Measurements from ENCODE around the gene CBX8. TPM values are rescaled to one million over a fixed set of nuclear protein-coding genes. Genes with fewer than 3 reads are reported as not detected.

CBX8 gene
- total RNA-seq, 1 experiment from 2014 or later: 8.0 TPM

GRCh38 chr17:79771276-79771675, 25.6 kb downstream of the CBX8 start:
- no peak overlapping the region for H3K4me2 ChIP-seq (ENCODE audit: low read depth, low read length, poor library complexity, severe bottlenecking)
- no peaks in the 10 kb centered on the region for H3K9me2 ChIP-seq (replicated peaks; ENCODE audit: insufficient read depth, low read length)
- no peaks in the 10 kb centered on the region for H3K36me3 ChIP-seq (ENCODE audit: insufficient read depth, low read length)
- H3K4me3 ChIP-seq (ENCODE audit: low read length): no peak overlapping the region
- H3K27me3 ChIP-seq (ENCODE audit: low read length): no peaks in the 10 kb centered on the region
- no peak for DNase-seq
- no peaks in the 10 kb centered on the region for H4K20me1 ChIP-seq (ENCODE audit: insufficient read depth, low read depth, low read length)
- H3K9me3 ChIP-seq (ENCODE audit: low read length): no peaks in the 10 kb centered on the region
- no peak overlapping the region for H3K9ac ChIP-seq (ENCODE audit: low read length)
- no peaks in the 10 kb centered on the region for H3K4me1 ChIP-seq (ENCODE audit: low read length)
- H3K27ac ChIP-seq (ENCODE audit: low read length): no peak overlapping the region
- H3K79me2 ChIP-seq (ENCODE audit: low read length): no peaks in the 10 kb centered on the region
- no peak overlapping the region for H2AFZ ChIP-seq (ENCODE audit: low read length)

DNA sequence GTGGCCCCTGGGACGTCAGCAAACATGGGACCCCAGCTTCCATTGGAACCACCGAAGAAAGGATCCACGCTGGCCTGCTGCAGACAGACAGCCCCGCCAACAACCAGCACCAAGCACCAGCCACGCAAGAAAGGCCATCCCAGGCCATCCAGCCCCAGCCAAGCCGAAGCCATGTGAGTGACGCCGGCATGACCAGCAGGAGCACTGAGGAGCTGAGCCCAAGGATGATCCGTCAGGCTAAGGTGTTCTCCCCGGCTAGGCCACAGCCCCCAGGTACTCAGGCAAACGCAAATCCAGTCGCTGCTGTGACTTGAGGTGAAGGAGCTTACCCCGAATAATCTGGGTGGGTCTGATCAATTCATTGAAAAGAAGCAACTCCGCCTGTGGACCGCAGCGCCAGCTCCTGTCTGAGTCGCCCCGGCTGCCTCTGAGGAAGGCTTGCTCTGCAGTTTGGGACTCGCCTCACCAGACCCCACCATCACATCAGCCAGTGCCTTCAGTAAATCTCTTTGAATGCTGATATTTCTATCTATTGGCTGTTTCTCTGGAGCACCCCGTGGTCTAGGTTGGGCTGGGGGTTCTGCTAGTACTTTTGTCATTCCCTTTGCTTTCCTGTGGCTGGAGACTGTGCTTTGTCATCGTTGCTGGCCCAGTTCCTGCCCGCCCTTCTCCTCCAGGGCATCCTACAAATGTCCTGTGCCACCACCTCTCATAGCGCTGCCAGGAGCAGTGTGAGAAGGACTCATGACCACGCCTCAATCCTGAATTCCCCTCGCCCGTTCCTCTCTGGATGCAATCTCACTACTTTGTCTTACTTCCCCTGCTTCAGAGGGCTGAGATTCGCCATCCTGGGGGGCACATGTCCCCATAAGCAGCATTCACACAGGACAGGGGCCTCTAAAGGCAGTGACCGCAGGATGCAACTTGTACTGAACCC, 27.0 kb downstream of the CBX8 start:
- H3K4me2 ChIP-seq (ENCODE audit: low read depth, low read length, poor library complexity, severe bottlenecking): no peak overlapping the region
- H3K9ac ChIP-seq (ENCODE audit: low read length): no peak overlapping the region
- H3K9me2 ChIP-seq (replicated peaks; ENCODE audit: insufficient read depth, low read length): no peaks in the 10 kb centered on the region
- no peak overlapping the region for H3K27ac ChIP-seq (ENCODE audit: low read length)
- no peaks in the 10 kb centered on the region for H3K36me3 ChIP-seq (ENCODE audit: insufficient read depth, low read length)
- no peaks in the 10 kb centered on the region for H4K20me1 ChIP-seq (ENCODE audit: insufficient read depth, low read depth, low read length)
- H2AFZ ChIP-seq (ENCODE audit: low read length): no peak overlapping the region
- H3K4me1 ChIP-seq (ENCODE audit: low read length): no peaks in the 10 kb centered on the region
- no peaks in the 10 kb centered on the region for H3K79me2 ChIP-seq (ENCODE audit: low read length)
- H3K4me3 ChIP-seq (ENCODE audit: low read length): no peak overlapping the region
- H3K27me3 ChIP-seq (ENCODE audit: low read length): no peaks in the 10 kb centered on the region
- DNase-seq: no peak
- H3K9me3 ChIP-seq (ENCODE audit: low read length): no peaks in the 10 kb centered on the region

GRCh38 chr17:79765708-79766107, 31.2 kb downstream of the CBX8 start:
- DNase-seq: no peak
- H3K36me3 ChIP-seq (ENCODE audit: insufficient read depth, low read length): no peaks in the 10 kb centered on the region
- no peaks in the 10 kb centered on the region for H4K20me1 ChIP-seq (ENCODE audit: insufficient read depth, low read depth, low read length)
- H3K4me3 ChIP-seq (ENCODE audit: low read length): no peak overlapping the region
- H3K9ac ChIP-seq (ENCODE audit: low read length): no peak overlapping the region
- H3K9me3 ChIP-seq (ENCODE audit: low read length): no peaks in the 10 kb centered on the region
- no peak overlapping the region for H3K27ac ChIP-seq (ENCODE audit: low read length)
- H3K9me2 ChIP-seq (replicated peaks; ENCODE audit: insufficient read depth, low read length): no peaks in the 10 kb centered on the region
- no peak overlapping the region for H3K4me2 ChIP-seq (ENCODE audit: low read depth, low read length, poor library complexity, severe bottlenecking)
- no peaks in the 10 kb centered on the region for H3K27me3 ChIP-seq (ENCODE audit: low read length)
- peaks cover 15% of the 10 kb centered on the region for H3K4me1 ChIP-seq (ENCODE audit: low read length)
- H3K79me2 ChIP-seq (ENCODE audit: low read length): no peaks in the 10 kb centered on the region
- no peak overlapping the region for H2AFZ ChIP-seq (ENCODE audit: low read length)

DNA sequence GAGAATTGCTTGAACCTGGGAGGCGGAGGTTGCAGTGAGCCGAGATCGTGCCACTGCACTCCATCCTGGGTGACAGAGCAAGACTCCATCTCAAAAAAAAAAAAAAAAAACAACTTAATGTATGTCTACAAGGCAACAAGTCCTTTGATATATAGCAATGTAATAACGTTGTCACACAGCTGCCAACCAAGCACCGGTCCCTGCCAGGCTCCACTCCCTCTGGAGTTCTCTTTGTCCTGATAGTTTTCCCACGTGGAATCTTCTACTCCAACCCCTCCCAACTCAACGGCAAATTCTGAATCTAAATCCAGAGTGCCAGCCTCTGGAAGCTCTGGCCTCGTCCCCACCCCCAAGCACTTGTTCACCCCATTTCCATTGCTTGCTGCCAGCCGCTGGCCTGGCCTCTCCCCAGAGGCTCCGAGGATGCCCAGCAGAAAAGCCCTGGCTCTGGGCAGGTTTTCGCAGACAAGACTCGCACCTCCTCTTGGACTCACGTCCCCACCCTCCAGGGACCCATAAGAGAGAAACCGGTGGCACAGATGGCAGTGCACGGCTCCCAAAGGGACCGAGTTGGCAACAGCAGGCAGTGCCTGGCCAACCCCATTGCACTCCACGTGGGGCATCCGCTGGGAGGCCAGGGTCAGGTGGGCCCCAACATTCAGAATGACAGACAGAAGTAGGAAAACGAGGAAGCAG, 34.8 kb downstream of the CBX8 start:
- Histone ChIP-seq H3K79me2 (ENCODE audit: low read length) (no peaks in the 10 kb centered on the region), H3K9ac (ENCODE audit: low read length) (peak overlapping the region; percentile 22; the same call in 1 of the 2 replicates)

DNA sequence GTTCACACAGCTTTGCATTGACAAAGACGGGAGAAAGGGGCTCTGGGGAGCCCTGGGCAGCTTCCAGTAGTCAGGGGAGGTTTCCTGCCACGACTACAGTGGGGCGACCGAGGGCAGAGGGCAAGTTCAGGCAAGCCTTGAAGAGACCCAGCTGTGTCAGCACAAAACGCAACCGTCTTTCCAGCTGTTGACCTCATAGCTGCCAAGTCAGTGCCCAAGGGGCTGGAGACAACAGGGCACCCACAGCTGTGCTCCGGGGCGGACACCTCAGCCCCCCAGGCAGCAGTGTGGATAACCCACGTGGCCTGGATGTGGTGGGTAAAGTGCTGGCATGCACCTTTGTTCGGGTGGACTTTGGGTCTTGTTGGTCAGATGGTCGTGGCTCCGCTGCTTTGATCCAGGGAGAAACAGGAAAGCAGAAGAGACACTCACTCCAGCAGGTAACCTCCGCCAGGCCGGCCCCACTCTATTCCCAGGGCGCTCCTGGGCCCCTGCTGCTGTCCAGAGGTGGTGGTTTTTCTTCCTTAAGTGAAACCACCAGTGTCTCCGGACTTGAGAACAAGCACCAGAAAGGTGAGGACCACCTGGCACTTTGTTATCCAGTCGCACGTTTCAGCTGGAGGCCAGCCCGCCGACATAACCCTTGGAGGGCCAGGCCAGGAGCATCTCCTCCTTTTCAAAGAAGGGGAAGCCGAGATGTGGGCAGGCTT, 36.5 kb downstream of the CBX8 start:
- Histone ChIP-seq H4K20me1 (ENCODE audit: insufficient read depth, low read depth, low read length) (no peaks in the 10 kb centered on the region), H3K9ac (ENCODE audit: low read length) (no peak overlapping the region), H2AFZ (ENCODE audit: low read length) (no peak overlapping the region), H3K79me2 (ENCODE audit: low read length) (no peaks in the 10 kb centered on the region), H3K4me1 (ENCODE audit: low read length) (peaks cover 15% of the 10 kb centered on the region), H3K27ac (ENCODE audit: low read length) (no peak overlapping the region), H3K9me3 (ENCODE audit: low read length) (no peaks in the 10 kb centered on the region), H3K9me2 (replicated peaks; ENCODE audit: insufficient read depth, low read length) (no peaks in the 10 kb centered on the region), H3K27me3 (ENCODE audit: low read length) (no peaks in the 10 kb centered on the region), H3K4me3 (ENCODE audit: low read length) (no peak overlapping the region), H3K36me3 (ENCODE audit: insufficient read depth, low read length) (no peaks in the 10 kb centered on the region), H3K4me2 (ENCODE audit: low read depth, low read length, poor library complexity, severe bottlenecking) (no peak overlapping the region)
- DNase-seq: no peak

More for the DNA sequence above, 34.8 kb downstream of the CBX8 start:
- Histone ChIP-seq H3K4me3 (ENCODE audit: low read length) (peak overlapping the region; percentile 31; the same call in 1 of the 2 replicates), H3K36me3 (ENCODE audit: insufficient read depth, low read length) (no peaks in the 10 kb centered on the region), H2AFZ (ENCODE audit: low read length) (no peak overlapping the region), H4K20me1 (ENCODE audit: insufficient read depth, low read depth, low read length) (no peaks in the 10 kb centered on the region), H3K27ac (ENCODE audit: low read length) (no peak overlapping the region), H3K4me2 (ENCODE audit: low read depth, low read length, poor library complexity, severe bottlenecking) (peak overlapping the region; percentile 59), H3K4me1 (ENCODE audit: low read length) (peaks cover 15% of the 10 kb centered on the region), H3K27me3 (ENCODE audit: low read length) (no peaks in the 10 kb centered on the region), H3K9me3 (ENCODE audit: low read length) (no peaks in the 10 kb centered on the region), H3K9me2 (replicated peaks; ENCODE audit: insufficient read depth, low read length) (no peaks in the 10 kb centered on the region)
- DNase-seq: peak; percentile 59

DNA sequence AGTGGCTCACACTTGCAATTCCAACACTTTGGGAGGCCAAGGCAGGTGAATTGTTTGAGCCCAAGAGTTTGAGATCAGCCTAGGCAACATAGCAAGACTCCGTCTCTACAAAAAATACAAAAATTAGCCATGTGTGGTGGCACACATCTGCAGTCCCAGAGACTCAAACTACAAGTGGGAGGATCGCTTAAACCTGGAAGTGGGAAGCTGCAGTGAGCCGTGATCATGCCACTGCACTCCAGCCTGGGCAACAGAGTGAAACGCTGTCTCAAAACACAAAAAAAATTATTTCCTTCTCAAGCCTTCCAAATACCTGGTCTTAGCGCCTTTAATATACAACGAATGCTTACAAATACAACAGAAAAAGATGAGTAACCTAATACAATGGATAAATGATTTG, 38.6 kb downstream of the CBX8 start:
- Histone ChIP-seq H3K4me2 (ENCODE audit: low read depth, low read length, poor library complexity, severe bottlenecking) (no peak overlapping the region), H3K4me3 (ENCODE audit: low read length) (no peak overlapping the region), H3K27ac (ENCODE audit: low read length) (no peak overlapping the region), H3K9me3 (ENCODE audit: low read length) (no peaks in the 10 kb centered on the region), H3K9ac (ENCODE audit: low read length) (no peak overlapping the region), H3K27me3 (ENCODE audit: low read length) (no peaks in the 10 kb centered on the region), H3K4me1 (ENCODE audit: low read length) (peaks cover 15% of the 10 kb centered on the region), H3K36me3 (ENCODE audit: insufficient read depth, low read length) (no peaks in the 10 kb centered on the region), H3K9me2 (replicated peaks; ENCODE audit: insufficient read depth, low read length) (no peaks in the 10 kb centered on the region), H4K20me1 (ENCODE audit: insufficient read depth, low read depth, low read length) (no peaks in the 10 kb centered on the region), H2AFZ (ENCODE audit: low read length) (no peak overlapping the region), H3K79me2 (ENCODE audit: low read length) (no peaks in the 10 kb centered on the region)
- no peak for DNase-seq

DNA sequence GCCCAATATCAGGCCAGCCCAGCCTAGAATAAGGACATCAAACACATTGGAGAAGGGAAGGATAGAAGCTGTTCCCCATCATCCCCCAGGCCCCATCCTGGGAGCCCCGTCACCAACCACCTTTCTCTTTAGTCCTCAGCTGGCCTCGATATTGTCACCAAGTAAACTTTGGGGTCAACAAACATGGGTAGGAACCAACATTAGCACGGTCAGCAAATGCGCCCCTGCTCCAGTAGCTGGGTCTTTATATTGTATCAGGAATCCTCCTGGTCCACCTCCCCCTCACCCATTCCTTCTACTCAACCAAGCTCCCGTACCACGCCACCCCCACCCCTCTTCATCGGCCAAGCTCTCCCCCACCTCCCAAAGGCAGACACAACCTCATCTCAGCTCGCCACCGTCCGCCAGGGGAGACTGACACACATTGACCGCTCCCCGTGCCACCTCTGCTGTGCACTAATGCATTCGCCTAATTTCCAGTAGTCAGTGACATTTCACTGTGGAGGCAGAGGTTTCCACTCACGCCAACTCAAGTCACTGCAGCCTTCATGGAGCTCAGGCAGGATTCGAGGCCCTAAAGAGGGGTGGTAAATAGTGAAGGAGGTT, 39.6 kb downstream of the CBX8 start:
- Histone ChIP-seq H4K20me1 (ENCODE audit: insufficient read depth, low read depth, low read length) (no peaks in the 10 kb centered on the region), H3K9ac (ENCODE audit: low read length) (no peak overlapping the region), H3K79me2 (ENCODE audit: low read length) (no peaks in the 10 kb centered on the region), H3K4me1 (ENCODE audit: low read length) (peaks cover 6% of the 10 kb centered on the region), H3K36me3 (ENCODE audit: insufficient read depth, low read length) (no peaks in the 10 kb centered on the region), H2AFZ (ENCODE audit: low read length) (no peak overlapping the region), H3K27me3 (ENCODE audit: low read length) (no peaks in the 10 kb centered on the region), H3K9me3 (ENCODE audit: low read length) (no peaks in the 10 kb centered on the region), H3K9me2 (replicated peaks; ENCODE audit: insufficient read depth, low read length) (no peaks in the 10 kb centered on the region), H3K4me2 (ENCODE audit: low read depth, low read length, poor library complexity, severe bottlenecking) (no peak overlapping the region), H3K4me3 (ENCODE audit: low read length) (no peak overlapping the region), H3K27ac (ENCODE audit: low read length) (no peak overlapping the region)
- DNase-seq: no peak

Data from Karpas-422 (cell line).